SK-N-MC (cell line): Measurements from ENCODE around the gene SMURF1.

ENCODE experiments used
- EZH2 ChIP-seq: fragments of 200-600 bp; sonication (generic); IDR thresholded peaks from one replicate; pipeline ENCODE4 v1.6.1; 2017; ENCODE audit warnings: antibody characterized with exemption
- FOXP2 ChIP-seq: optimal IDR thresholded peaks from 2 replicates; pipeline ENCODE3; 2011; ENCODE audit warnings: mild to moderate bottlenecking, moderate library complexity; ENCODE audit not compliant: insufficient read depth; ENCODE audit errors: extremely low read length, control extremely low read depth
- POLR2AphosphoS5 ChIP-seq: IDR thresholded peaks from 2 replicates; pipeline ENCODE4 v1.6.1; 2012; ENCODE audit warnings: mild to moderate bottlenecking, low read depth, low read length, borderline replicate concordance

DNA sequence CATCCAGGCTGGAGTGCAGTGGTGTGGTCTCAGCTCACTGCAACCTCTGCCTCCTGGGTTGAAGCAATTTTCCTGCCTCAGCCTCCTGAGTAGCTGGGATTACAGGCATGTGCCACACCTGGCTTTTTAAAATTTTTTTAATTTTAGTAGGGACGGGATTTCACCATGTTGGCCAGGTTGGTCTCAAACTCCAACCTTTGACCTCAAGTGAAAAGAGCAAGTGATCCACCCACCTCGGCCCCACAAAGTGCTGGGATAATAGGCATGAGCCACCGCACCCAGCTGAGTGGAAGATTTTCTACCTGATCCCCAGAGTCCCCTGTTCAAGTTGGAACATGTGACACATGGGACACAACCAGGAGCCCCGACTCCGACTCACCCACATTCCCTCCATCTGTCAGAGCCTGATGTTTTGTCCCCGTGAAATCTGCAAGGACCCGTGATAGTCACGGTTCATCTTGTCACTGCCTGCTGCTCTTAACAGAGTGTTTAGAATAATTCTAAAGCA, 104.5 kb downstream of the SMURF1 start:
- no peak for TF ChIP-seq POLR2AphosphoS5
- TF ChIP-seq EZH2 = no peak
- no peak for TF ChIP-seq FOXP2
